Suprapubic skin (tissue), 4 donors: ENCODE measurements around the gene GALE.
"Not testable (repeated sequence)": the region's sequence is repeated elsewhere in the genome, so short reads cannot be mapped to it uniquely, and the experiment has no call there.

Source experiments
- EP300 ChIP-seq: sonication (generic); formaldehyde crosslinking; IDR thresholded peaks from one replicate; pipeline ENCODE4 v1.6.1; 2017; ENCODE audit warnings: antibody characterized with exemption
- POLR2A ChIP-seq, 2 donors: fragments of 450-650 bp; IDR thresholded peaks; one replicate each; pipeline ENCODE4 v1.6.1; 2017; ENCODE audit warnings: antibody characterized with exemption in 2 of 2, mild to moderate bottlenecking in 2 of 2, moderate library complexity in 2 of 2
- POLR2AphosphoS5 ChIP-seq, 3 donors: sonication (generic); formaldehyde crosslinking; IDR thresholded peaks; one replicate each; pipeline ENCODE4 v1.6.1; 2017; ENCODE audit warnings: antibody characterized with exemption in 3 of 3
- TF ChIP-seq, protein P1 (sequence below), 2 donors: fragments of 200-600 bp in 1 of 2; fragments of 450-650 bp in 1 of 2; sonication (generic) in 1 of 2; IDR thresholded peaks; one replicate each; pipeline ENCODE4 v1.5.1; 2016 to 2019; ENCODE audit warnings: antibody characterized with exemption in 2 of 2, mild to moderate bottlenecking in 1 of 2, moderate library complexity in 1 of 2

DNA sequence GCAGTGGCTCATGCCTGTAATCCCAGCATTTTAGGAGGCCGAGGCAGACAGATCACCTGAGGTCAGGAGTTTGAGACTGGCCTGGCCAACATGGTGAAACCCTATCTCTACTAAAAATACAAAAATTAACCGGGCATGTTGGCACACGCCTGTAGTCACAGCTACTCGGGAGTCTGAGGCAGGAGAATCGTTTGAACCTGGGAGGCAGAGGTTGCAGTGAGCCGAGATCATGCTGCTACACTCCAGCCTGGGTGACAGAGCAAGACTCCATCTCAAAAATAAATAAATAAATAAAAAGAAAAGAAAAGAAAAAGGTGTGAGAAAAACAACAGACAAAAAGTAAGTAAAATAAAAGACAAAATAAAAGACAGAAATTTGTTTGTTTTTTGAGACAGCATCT lies 33.6 kb upstream of the GALE start:
- TF ChIP-seq, protein P1, sequence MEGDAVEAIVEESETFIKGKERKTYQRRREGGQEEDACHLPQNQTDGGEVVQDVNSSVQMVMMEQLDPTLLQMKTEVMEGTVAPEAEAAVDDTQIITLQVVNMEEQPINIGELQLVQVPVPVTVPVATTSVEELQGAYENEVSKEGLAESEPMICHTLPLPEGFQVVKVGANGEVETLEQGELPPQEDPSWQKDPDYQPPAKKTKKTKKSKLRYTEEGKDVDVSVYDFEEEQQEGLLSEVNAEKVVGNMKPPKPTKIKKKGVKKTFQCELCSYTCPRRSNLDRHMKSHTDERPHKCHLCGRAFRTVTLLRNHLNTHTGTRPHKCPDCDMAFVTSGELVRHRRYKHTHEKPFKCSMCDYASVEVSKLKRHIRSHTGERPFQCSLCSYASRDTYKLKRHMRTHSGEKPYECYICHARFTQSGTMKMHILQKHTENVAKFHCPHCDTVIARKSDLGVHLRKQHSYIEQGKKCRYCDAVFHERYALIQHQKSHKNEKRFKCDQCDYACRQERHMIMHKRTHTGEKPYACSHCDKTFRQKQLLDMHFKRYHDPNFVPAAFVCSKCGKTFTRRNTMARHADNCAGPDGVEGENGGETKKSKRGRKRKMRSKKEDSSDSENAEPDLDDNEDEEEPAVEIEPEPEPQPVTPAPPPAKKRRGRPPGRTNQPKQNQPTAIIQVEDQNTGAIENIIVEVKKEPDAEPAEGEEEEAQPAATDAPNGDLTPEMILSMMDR (IDR thresholded peaks at IDR 0.05) = not testable (repeated sequence)
- TF ChIP-seq POLR2A (IDR thresholded peaks at IDR 0.05); POLR2AphosphoS5 (IDR thresholded peaks at IDR 0.05); EP300: not testable (repeated sequence)
